C4-2B (cell line): ENCODE data around the gene MYO1C.
A peak's percentile ranks its signal among the peaks of the same experiment; 100 is the strongest.
"Not testable (repeated sequence)": the region's sequence is repeated elsewhere in the genome, so short reads cannot be mapped to it uniquely, and the experiment has no call there.

Experiments
- H3K27ac ChIP-seq: fragments of 450-650 bp; 2 replicates; pipeline ENCODE4 v1.5.1; 2017
- ZFX ChIP-seq: fragments of 450-650 bp; IDR thresholded peaks from 2 replicates; pipeline ENCODE4 v1.6.1; 2017
- TF ChIP-seq, protein P1 (sequence below): fragments of 450-650 bp; conservative IDR thresholded peaks from 2 replicates; pipeline ENCODE4 v1.5.1; 2017; ENCODE audit warnings: mild to moderate bottlenecking

Gene MYO1C

DNA sequence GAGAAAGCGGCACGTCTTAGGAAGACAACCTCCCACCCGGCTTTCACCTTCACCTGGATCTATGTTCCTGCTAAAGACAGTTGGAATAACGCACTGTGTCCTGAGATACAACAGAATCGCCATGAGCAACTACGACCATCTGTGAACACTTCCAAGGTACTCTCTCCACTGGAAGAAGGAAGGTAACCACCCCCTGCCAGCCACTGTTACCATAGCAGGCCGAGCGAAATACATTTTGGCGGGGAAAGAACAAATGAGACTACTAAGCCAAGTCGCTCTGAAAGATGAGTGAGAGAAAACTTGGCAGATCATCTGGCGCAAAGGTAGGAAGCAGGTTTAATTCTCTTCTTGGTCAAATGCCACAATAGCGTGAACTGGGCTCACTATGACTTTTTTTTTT is 46.3 kb downstream of the MYO1C start:
- no peak overlapping the region for H3K27ac ChIP-seq
- TF ChIP-seq ZFX, result no peak
- TF ChIP-seq, protein P1, sequence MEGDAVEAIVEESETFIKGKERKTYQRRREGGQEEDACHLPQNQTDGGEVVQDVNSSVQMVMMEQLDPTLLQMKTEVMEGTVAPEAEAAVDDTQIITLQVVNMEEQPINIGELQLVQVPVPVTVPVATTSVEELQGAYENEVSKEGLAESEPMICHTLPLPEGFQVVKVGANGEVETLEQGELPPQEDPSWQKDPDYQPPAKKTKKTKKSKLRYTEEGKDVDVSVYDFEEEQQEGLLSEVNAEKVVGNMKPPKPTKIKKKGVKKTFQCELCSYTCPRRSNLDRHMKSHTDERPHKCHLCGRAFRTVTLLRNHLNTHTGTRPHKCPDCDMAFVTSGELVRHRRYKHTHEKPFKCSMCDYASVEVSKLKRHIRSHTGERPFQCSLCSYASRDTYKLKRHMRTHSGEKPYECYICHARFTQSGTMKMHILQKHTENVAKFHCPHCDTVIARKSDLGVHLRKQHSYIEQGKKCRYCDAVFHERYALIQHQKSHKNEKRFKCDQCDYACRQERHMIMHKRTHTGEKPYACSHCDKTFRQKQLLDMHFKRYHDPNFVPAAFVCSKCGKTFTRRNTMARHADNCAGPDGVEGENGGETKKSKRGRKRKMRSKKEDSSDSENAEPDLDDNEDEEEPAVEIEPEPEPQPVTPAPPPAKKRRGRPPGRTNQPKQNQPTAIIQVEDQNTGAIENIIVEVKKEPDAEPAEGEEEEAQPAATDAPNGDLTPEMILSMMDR, result no peak

DNA sequence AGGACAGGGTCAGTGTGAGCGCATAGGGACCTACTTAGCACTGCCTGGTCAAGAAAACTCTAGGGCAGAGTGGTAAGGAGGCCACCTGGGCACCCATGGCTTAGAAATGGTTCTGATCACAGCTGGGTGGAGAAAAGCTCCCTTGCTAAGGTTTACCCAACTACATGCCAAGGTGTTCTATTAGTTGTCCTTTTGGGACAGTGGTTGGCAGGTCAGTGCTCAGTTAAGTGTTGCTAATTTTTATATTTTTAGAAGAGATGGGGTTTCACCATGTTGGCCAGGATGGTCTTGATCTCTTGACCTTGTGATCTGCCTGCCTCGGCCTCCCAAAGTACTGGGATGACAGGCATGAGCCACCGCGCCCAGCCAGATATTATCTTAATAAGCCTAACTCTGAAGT is 46.8 kb downstream of the MYO1C start:
- H3K27ac ChIP-seq, result not testable (repeated sequence)

DNA sequence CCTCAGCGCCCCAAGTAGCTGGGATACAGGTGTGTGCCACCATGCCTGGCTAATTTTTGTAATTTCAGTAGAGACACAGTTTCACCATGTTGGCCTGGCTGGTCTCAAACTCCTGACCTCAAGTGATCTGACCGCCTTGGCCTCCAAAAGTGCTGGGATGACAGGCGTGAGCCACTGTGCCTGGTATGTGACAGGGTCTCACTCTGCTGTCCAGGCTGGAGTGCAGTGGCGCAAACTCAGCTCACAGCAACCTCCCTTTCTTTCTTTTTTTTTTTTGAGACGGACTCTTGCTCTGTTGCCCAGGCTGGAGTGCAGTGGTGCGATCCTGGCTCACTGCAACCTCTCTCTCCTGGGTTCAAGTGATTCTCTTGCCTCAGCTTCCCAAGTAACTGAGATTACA is 49.8 kb downstream of the MYO1C start:
- H3K27ac ChIP-seq, result not testable (repeated sequence)

DNA sequence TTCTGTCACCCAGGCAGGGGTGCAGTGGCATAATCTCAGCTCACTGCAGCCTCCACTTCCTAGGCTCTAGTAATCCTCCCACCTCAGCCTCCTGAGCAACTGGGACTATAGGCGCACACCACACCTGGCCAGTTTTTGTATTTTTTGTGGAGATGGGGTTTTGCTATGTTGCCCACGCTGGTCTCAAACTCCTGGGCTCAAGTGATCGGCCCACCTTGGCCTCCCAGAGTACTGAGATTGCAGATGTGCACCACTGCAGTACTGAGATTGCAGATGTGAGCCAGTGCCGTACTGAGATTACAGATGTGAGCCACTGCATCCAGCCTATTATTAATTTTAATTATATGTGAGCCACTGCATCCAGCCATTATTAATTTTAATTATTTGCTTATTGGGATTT is 50.3 kb downstream of the MYO1C start:
- TF ChIP-seq ZFX, result no peak
- TF ChIP-seq, protein P1, result no peak

DNA sequence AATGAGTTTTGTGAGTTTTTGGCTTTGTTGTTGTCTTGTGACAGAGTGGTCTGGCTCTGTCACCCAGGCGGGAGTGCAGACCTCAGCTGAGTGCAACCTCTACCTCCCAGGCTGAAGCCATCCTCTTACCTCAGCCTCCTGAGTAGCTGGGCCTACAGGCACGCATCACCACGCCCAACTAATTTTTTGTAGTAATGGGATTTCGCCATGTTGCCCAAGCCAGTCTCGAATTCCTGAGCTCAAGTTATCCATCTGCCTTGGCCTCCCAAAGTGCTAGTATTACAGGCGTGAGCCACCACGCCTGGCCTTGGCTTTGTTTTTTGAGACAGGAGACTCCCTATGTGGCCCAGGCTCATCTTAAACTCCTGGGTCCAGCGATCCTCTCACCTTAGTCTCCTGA is 51.6 kb downstream of the MYO1C start:
- no peak overlapping the region for H3K27ac ChIP-seq
- TF ChIP-seq, protein P1, result no peak
- no peak for TF ChIP-seq ZFX

More for the DNA sequence above, 50.3 kb downstream of the MYO1C start:
- no peak overlapping the region for H3K27ac ChIP-seq

DNA sequence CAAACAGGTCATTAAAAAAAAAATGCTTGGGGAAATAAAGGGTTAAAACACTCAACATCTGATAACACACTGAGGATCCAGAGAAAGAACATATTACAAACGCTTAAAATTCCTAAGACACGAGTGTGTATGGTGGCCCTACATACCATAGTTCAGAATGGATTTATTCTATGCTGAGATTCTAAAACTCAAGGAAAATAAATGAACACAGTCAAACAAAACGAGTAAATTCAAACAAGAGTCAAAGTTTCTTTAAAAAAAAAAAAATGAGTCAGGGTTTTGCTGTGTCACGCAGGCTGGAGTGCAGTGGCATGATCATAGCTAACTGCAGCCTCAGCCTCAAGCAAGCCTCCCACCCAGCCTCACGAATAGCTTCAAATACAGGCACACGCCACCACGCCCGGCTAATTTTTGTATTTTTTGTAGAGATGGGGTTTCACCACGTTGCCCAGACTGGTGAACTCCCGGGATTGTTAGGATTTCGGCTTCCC is 53.8 kb downstream of the MYO1C start:
- H3K27ac ChIP-seq, result no peak overlapping the region

DNA sequence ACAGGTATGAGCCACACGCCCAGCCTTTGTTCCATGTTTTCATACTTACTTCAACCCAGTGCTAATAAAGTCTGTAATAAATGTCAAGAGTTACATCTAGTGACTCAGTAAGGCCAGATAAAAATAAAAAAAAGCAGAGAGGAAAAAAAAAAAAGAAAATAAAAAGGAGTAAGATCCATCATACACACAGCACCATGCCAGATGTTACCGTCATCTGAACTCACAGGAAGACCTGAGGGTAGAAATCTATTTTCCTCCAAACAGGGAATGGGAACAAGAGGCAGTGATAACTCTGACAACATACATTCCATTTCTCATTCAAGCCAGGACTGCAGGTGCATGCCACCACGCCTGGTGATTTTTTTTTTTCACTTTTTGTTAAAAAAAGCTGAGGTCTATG is 57.2 kb downstream of the MYO1C start:
- H3K27ac ChIP-seq, result no peak overlapping the region
- TF ChIP-seq, protein P1, result no peak
- no peak for TF ChIP-seq ZFX

More for the DNA sequence above, 53.8 kb downstream of the MYO1C start:
- TF ChIP-seq, protein P1, result no peak
- no peak for TF ChIP-seq ZFX

DNA sequence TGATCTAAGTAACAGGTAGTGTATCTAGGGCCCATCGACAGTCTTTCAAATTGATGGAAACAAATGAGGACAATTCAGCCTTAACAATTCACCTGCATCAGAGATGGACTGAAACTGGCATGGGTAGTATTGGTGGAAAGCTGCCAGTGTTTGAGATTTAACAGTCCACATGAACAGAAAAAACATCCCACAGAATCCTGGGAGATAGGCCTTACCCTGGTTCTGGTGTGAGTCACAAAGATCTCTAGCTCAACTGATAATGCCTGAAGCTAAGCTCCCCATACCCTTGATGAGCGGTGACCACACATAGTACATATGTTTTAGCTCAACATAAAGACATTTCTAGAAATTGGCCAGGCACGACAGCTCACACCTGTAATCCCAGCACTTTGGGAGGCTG is 58.3 kb downstream of the MYO1C start:
- TF ChIP-seq, protein P1, result no peak
- TF ChIP-seq ZFX, result no peak
- H3K27ac ChIP-seq, result peak overlapping the region; percentile 13; the same call in 1 of the 2 replicates
